ENCODE measurements around the gene RNF115.
"Not testable (repeated sequence)": the region's sequence is repeated elsewhere in the genome, so short reads cannot be mapped to it uniquely, and the experiment has no call there.

DNA sequence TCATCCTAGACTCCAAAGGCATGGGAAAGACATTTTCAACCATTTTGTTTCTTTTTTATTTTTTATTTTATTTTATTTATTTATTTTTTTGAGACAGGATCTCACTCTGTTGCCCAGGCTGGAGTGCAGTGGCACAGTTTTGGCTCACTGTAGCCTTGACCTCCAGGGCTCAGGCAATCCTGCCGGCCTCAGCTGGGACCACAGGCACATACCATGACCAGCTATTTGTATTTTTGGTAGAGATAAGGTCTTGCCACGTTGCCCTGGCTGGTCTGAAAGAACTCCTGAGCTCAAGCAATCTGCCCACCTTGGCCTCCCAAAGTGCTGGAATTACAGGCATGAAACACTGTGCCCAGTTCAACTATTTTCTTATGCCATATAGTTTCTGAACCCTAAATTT is 32.0 kb downstream of the RNF115 start:
- not testable (repeated sequence) for TF ChIP-seq CTCF (IDR thresholded peaks at IDR 0.05; ENCODE audit: insufficient read depth, low read length, poor library complexity, severe bottlenecking); EZH2phosphoT487 (conservative IDR thresholded peaks at IDR 0.05; ENCODE audit: low read length)

All from SU-DHL-6 (cell line).